Panc1 (cell line): Measurements from ENCODE around the gene LHFPL3. TPM values are rescaled to one million over a fixed set of nuclear protein-coding genes. Genes with fewer than 3 reads are reported as not detected.

ENCODE experiments used
- ATAC-seq: fragments of 200-7000 bp; cut with Tn5 transposase; 2 replicates; pipeline ENCODE4 v1.9.1; 2020; ENCODE audit warnings: mild to moderate bottlenecking, moderate library complexity
- BruUV-seq: library from RNA; stranded (reverse); fragments of 400-500 nt; replicated peaks from 2 replicates; lab custom pipeline; 2021; lab: Mats Ljungman, UMichigan
- CTCF ChIA-PET: fragments of 300-600 bp; sonication (Branson Sonifier 250); formaldehyde crosslinking; loops from one replicate; lab custom pipeline; 2022; ENCODE audit warnings: antibody characterized with exemption; lab: Charles Lee
- POLR2A ChIA-PET: fragments of 300-600 bp; sonication (Branson Sonifier 250); formaldehyde crosslinking; loops from one replicate; lab custom pipeline; 2022; ENCODE audit warnings: antibody characterized with exemption; lab: Charles Lee
- DNase-seq: peaks from one replicate; pipeline ENCODE4 v3.0.0-alpha.2; 2010; ENCODE audit warnings: low read depth, low spot score
- H3K27ac ChIP-seq: 2 replicates; pipeline ENCODE4 v1.5.1; 2011; ENCODE audit warnings: mild to moderate bottlenecking, low read length, inconsistent platforms
- H3K27me3 ChIP-seq: fragments of 200-500 bp; sonication (Bioruptor generic); 2 replicates; pipeline ENCODE4 v1.6.0; 2014; ENCODE audit warnings: low read length, inconsistent platforms; ENCODE audit not compliant: control insufficient read depth, insufficient read depth
- H3K36me3 ChIP-seq: fragments of 200-500 bp; sonication (Bioruptor generic); 2 replicates; pipeline ENCODE4 v1.5.1; 2014; ENCODE audit warnings: inconsistent platforms, mild to moderate bottlenecking, low read length, moderate library complexity; ENCODE audit not compliant: control insufficient read depth, insufficient read depth
- H3K4me1 ChIP-seq: 2 replicates; pipeline ENCODE4 v1.5.1; 2011; ENCODE audit warnings: inconsistent platforms, mild to moderate bottlenecking, low read length, moderate library complexity; ENCODE audit not compliant: control insufficient read depth, insufficient read depth
- H3K4me3 ChIP-seq, 2 experiments: 2 replicates each; pipeline ENCODE4 v1.5.1; 2011 to 2012; ENCODE audit warnings: low read depth in 2 of 2, low read length in 2 of 2, mild to moderate bottlenecking in 2 of 2, inconsistent platforms in 1 of 2, moderate library complexity in 1 of 2
- H3K9me3 ChIP-seq: fragments of 200-500 bp; sonication (Bioruptor generic); 2 replicates; pipeline ENCODE4 v1.5.1; 2014; ENCODE audit warnings: low read depth, mild to moderate bottlenecking, inconsistent platforms, low read length, moderate library complexity; ENCODE audit not compliant: control insufficient read depth, insufficient read depth
- POLR2AphosphoS5 ChIP-seq: IDR thresholded peaks from 2 replicates; pipeline ENCODE4 v1.6.1; 2012; ENCODE audit warnings: mild to moderate bottlenecking, low read depth, low read length, moderate library complexity
- TCF7L2 ChIP-seq: IDR thresholded peaks from 2 replicates; pipeline ENCODE4 v1.6.1; 2011; ENCODE audit warnings: mild to moderate bottlenecking, low read depth, low read length, inconsistent platforms
- in situ Hi-C: cut with HindIII; loops from 2 replicates; pipeline ENCODE4 v1.10.0; 2016; ENCODE audit warnings: low sequenced_read_pairs, low pct_unique_long_range_greater_than_20kb
- intact Hi-C: fragments of 100-400 bp; cut with micrococcal nuclease; formaldehyde crosslinking; loops from one replicate; pipeline ENCODE4 v1.10.0; 2022; ENCODE audit not compliant: unreplicated experiment
- total RNA-seq: library from RNA; stranded (reverse); gene quantifications from one replicate; pipeline ENCODE4 v1.2.1, GENCODE V29; 2021; ENCODE audit not compliant: unreplicated experiment
- TF ChIP-seq, protein P1 (sequence below), 2 experiments: IDR thresholded peaks; 2 replicates each; pipeline ENCODE4 v1.6.1; 2011 to 2012; ENCODE audit warnings: low read depth in 2 of 2, control low read depth in 1 of 2, low read length in 1 of 2, mild to moderate bottlenecking in 1 of 2, moderate library complexity in 1 of 2; ENCODE audit not compliant: insufficient read depth in 1 of 2
- TF ChIP-seq, protein P2 (sequence below): fragments of 450-650 bp; IDR thresholded peaks from 2 replicates; pipeline ENCODE4 v1.5.1; 2017; ENCODE audit warnings: mild to moderate bottlenecking

LHFPL3 gene
- total RNA-seq, 1 experiment from 2014 or later, result not detected

DNA sequence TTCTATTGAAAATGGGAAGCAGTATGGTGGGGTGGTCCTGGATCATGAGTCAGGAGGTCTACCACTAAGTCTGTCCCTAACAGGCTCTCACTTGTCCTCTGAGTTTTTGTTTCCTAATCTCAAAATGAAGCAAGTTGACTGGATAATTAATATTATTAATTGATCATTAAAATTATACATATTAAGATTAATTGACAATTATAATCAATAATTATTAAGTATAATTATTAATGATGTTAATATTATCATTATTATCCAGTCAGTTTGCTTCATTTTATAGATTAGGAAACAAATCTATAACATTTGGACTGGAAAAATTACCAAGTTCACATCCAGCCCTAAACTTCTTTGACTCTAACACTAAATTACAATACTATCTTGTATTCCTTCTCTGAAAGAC lies 511.4 kb downstream of the LHFPL3 start:
- no peaks in the 10 kb centered on the region for H3K36me3 ChIP-seq
- no peak for ATAC-seq
- intact Hi-C loops, result no loop called here
- no peaks in the 10 kb centered on the region; the same call in 1 of the 2 replicates for H3K27me3 ChIP-seq
- H3K4me1 ChIP-seq, result no peaks in the 10 kb centered on the region
- no peak overlapping the region for H3K27ac ChIP-seq
- POLR2A ChIA-PET, result no interaction called here
- DNase-seq, result no peak
- H3K4me3 ChIP-seq, result no peak overlapping the region
- in situ Hi-C loops, result no loop called here
- TF ChIP-seq, protein P1, sequence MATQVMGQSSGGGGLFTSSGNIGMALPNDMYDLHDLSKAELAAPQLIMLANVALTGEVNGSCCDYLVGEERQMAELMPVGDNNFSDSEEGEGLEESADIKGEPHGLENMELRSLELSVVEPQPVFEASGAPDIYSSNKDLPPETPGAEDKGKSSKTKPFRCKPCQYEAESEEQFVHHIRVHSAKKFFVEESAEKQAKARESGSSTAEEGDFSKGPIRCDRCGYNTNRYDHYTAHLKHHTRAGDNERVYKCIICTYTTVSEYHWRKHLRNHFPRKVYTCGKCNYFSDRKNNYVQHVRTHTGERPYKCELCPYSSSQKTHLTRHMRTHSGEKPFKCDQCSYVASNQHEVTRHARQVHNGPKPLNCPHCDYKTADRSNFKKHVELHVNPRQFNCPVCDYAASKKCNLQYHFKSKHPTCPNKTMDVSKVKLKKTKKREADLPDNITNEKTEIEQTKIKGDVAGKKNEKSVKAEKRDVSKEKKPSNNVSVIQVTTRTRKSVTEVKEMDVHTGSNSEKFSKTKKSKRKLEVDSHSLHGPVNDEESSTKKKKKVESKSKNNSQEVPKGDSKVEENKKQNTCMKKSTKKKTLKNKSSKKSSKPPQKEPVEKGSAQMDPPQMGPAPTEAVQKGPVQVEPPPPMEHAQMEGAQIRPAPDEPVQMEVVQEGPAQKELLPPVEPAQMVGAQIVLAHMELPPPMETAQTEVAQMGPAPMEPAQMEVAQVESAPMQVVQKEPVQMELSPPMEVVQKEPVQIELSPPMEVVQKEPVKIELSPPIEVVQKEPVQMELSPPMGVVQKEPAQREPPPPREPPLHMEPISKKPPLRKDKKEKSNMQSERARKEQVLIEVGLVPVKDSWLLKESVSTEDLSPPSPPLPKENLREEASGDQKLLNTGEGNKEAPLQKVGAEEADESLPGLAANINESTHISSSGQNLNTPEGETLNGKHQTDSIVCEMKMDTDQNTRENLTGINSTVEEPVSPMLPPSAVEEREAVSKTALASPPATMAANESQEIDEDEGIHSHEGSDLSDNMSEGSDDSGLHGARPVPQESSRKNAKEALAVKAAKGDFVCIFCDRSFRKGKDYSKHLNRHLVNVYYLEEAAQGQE (IDR thresholded peaks at IDR 0.05; ENCODE audit: insufficient read depth in 1 of 2, low read depth in 2 of 2, low read length in 1 of 2), result no peak
- no peak for TF ChIP-seq POLR2AphosphoS5
- TF ChIP-seq, protein P2, sequence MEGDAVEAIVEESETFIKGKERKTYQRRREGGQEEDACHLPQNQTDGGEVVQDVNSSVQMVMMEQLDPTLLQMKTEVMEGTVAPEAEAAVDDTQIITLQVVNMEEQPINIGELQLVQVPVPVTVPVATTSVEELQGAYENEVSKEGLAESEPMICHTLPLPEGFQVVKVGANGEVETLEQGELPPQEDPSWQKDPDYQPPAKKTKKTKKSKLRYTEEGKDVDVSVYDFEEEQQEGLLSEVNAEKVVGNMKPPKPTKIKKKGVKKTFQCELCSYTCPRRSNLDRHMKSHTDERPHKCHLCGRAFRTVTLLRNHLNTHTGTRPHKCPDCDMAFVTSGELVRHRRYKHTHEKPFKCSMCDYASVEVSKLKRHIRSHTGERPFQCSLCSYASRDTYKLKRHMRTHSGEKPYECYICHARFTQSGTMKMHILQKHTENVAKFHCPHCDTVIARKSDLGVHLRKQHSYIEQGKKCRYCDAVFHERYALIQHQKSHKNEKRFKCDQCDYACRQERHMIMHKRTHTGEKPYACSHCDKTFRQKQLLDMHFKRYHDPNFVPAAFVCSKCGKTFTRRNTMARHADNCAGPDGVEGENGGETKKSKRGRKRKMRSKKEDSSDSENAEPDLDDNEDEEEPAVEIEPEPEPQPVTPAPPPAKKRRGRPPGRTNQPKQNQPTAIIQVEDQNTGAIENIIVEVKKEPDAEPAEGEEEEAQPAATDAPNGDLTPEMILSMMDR, result no peak
- TF ChIP-seq TCF7L2, result no peak
- CTCF ChIA-PET, result no interaction called here
- no TSS peak for BruUV-seq
- H3K9me3 ChIP-seq, result no peaks in the 10 kb centered on the region

DNA sequence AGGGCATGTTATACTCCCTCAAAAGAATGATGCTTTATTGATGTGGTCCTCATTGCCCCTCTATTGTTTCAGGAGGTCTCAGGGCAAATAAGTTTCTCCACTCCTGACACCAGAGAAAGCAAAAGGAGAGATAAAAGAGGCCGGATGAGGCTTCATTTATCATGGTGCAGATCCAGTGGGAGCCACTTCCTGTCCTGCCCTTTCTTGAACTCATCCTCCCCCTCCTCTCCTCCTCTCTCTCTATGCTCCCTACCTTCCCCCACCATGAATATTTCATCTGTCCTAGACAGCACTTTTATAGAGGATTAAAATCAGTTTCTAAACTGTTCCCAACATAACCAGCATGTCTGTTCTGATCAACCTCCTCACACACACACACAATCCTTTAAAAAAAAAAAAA lies 513.4 kb downstream of the LHFPL3 start:
- DNase-seq (no peak), ATAC-seq (no peak)
- no peaks in the 10 kb centered on the region for H3K36me3 ChIP-seq
- no peaks in the 10 kb centered on the region for H3K9me3 ChIP-seq
- intact Hi-C loops (no loop called here), in situ Hi-C loops (no loop called here)
- no peaks in the 10 kb centered on the region for H3K4me1 ChIP-seq
- peaks cover 3% of the 10 kb centered on the region for H3K27me3 ChIP-seq
- no peak overlapping the region for H3K4me3 ChIP-seq
- BruUV-seq, result no TSS peak
- TF ChIP-seq, protein P1 (IDR thresholded peaks at IDR 0.05; ENCODE audit: insufficient read depth in 1 of 2, low read depth in 2 of 2, low read length in 1 of 2), result no peak
- ChIA-PET POLR2A (no interaction called here), CTCF (no interaction called here)
- no peak overlapping the region for H3K27ac ChIP-seq
